Hypothalamus (tissue), 51 donors: ENCODE data around the gene CAMK1D.

Source experiments
- DNase-seq, 51 donors: peaks; one replicate each; lab custom pipeline; 2025; lab: John Stamatoyannopoulos, UW

Gene CAMK1D

GRCh38 chr10:12667052-12667451 is 317.7 kb downstream of the CAMK1D start:
- peak in 1 of 51 donors; percentile 20 for DNase-seq

GRCh38 chr10:12668634-12669033 is 319.3 kb downstream of the CAMK1D start:
- no peak for DNase-seq

- no peak for DNase-seq
Measured at GRCh38 chr10:12670004-12670403, 320.7 kb downstream of the CAMK1D start.

GRCh38 chr10:12675186-12675585 is 325.8 kb downstream of the CAMK1D start:
- DNase-seq: no peak

- no peak for DNase-seq
Measured at GRCh38 chr10:12679636-12680035, 330.3 kb downstream of the CAMK1D start.

GRCh38 chr10:12681252-12681651 is 331.9 kb downstream of the CAMK1D start:
- DNase-seq: no peak

GRCh38 chr10:12684784-12685183 is 335.4 kb downstream of the CAMK1D start:
- no peak for DNase-seq

- no peak for DNase-seq
Measured at GRCh38 chr10:12685261-12686058, 336.1 kb downstream of the CAMK1D start.

- no peak for DNase-seq
Measured at GRCh38 chr10:12687996-12688395, 338.6 kb downstream of the CAMK1D start.

GRCh38 chr10:12689893-12690292 is 340.5 kb downstream of the CAMK1D start:
- no peak for DNase-seq

GRCh38 chr10:12690525-12691126 is 341.3 kb downstream of the CAMK1D start:
- no peak for DNase-seq

GRCh38 chr10:12691596-12691995 is 342.2 kb downstream of the CAMK1D start:
- no peak for DNase-seq

- DNase-seq: no peak
Measured at GRCh38 chr10:12697764-12698163, 348.4 kb downstream of the CAMK1D start.

- no peak for DNase-seq
Measured at GRCh38 chr10:12699258-12699700, 349.9 kb downstream of the CAMK1D start.

- DNase-seq: peak in 1 of 51 donors; percentile 24
Measured at GRCh38 chr10:12699781-12700556, 350.6 kb downstream of the CAMK1D start.

GRCh38 chr10:12700557-12700874 is 351.2 kb downstream of the CAMK1D start:
- no peak for DNase-seq

GRCh38 chr10:12701696-12702095 is 352.3 kb downstream of the CAMK1D start:
- no peak for DNase-seq

GRCh38 chr10:12702215-12702770 is 352.9 kb downstream of the CAMK1D start:
- no peak for DNase-seq

GRCh38 chr10:12703126-12703525 is 353.8 kb downstream of the CAMK1D start:
- no peak for DNase-seq

- DNase-seq: no peak
Measured at GRCh38 chr10:12703813-12704212, 354.5 kb downstream of the CAMK1D start.

- DNase-seq: no peak
Measured at GRCh38 chr10:12704488-12704887, 355.1 kb downstream of the CAMK1D start.
